NCI-H2227 (cell line): Measurements from ENCODE around the gene SIGLEC10.
"Not testable (repeated sequence)": the region's sequence is repeated elsewhere in the genome, so short reads cannot be mapped to it uniquely, and the experiment has no call there.

Experiments used
- DNase-seq: peaks from one replicate; lab custom pipeline; 2025; ENCODE audit not compliant: unreplicated experiment; lab: John Stamatoyannopoulos, UW

The SIGLEC10 gene

DNA sequence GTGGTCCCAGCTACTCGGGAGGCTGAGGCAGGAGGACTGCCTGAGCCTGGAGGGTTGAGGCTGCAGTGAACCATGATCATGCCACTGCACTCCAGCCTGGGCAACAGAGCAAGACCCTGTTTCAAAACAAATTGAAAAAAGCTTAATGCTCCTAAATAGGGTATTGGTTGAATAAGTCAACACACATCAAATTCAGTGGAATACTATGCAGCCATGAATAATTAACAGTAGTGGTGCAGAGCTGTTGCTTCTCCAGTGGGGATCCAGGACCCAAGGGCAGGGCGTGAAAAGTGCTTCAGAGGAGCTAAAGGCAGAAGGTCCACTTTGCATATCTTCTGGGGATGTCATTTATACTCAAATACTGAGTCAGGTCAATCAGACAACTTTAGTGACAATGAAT, 22.6 kb upstream of the SIGLEC10 start:
- DNase-seq, result no peak

DNA sequence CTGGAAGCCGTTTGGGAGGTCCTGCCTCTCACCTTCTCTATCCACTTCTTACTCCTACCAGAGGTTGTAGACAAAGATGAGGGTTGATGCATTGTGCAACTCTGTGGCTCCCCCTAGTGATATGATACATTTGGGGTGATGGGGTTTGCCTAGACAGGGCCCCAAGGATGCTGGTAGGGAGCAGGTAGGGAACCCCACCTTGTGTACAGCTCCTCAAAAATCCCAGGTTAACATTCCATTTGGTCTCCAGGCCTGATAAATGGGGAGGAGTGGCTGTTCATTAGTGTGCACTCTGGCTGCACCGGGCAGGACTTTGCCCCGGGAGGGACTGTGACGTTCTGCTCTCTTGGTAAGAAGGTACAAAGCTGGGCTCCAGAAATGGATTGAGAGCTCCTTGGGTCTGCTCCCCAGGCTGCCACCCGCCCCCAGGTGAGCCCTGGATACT, 21.6 kb upstream of the SIGLEC10 start:
- DNase-seq, result no peak

DNA sequence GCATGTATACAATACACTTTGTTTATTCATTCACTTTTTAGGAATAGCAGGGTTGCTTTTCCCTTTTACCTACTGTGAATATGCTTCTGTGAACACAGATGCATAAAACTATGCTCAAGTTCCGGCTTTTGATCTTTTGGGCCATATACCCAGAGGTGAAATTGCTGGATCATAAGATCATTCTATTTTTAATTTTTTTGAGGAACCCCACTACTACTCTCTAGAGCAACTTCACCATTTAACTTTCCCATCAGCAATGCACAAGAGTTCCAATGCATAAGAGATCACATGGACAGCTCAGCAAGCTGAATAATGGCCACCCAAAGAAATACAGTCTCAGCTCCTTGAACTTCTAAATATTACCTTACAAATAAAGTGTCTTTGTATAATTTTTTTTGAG, 17.0 kb upstream of the SIGLEC10 start:
- no peak for DNase-seq

DNA sequence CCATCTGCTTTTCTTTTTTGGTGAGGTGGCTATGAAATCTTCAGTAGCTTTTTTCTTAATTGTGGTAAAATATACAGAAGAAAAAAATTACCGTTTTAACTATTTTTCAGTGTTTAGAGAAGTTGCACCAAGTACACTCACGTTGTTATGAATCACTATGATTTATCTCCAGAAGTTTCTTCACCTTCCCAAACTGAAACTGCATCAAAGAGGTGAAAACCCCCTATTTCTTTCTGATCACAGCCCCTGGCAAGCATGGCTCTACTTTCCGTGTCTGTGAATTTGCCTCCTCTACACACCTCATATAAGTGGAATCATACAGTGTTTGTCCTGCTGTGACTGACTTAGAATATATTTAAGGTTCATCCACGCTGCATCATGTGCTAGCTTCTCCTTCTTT, 15.6 kb upstream of the SIGLEC10 start:
- DNase-seq, result no peak

DNA sequence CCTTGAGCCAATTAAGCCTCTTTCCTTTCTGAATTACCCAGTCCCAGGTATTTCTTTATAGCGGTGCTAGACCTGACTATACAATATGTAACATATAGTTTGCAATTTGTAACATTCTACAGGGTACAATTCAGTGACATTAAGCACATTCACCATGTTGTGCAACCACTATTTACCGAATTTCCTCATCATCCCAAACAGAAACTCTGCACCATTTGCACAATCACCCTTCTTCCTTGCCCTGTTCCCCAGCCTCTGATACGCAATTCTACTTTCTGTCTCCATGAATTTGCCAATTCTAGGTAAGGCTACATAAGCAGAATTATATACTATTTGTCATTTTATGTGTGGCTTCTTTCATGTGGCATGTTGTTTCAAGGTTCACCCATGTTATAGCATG, 13.7 kb upstream of the SIGLEC10 start:
- DNase-seq, result no peak

DNA sequence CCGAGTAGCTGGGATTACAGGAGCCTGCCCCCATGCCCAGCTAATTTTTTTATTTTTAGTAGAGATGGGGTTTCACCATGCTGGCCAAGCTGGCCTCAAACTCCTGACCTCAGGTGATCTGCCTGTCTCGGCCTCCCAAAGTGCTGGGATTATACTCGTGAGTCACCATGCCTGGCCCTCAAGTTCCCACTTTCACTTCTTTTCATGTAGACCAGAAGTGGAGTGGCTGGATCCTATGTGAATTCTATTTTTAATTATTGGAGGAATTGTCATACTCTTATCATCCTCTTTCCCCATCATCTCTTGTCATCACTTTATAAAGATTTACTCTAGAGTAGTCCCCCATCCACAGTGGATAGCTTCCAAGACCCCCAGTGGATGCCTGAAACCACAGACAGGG, 12.8 kb upstream of the SIGLEC10 start:
- DNase-seq, result no peak

DNA sequence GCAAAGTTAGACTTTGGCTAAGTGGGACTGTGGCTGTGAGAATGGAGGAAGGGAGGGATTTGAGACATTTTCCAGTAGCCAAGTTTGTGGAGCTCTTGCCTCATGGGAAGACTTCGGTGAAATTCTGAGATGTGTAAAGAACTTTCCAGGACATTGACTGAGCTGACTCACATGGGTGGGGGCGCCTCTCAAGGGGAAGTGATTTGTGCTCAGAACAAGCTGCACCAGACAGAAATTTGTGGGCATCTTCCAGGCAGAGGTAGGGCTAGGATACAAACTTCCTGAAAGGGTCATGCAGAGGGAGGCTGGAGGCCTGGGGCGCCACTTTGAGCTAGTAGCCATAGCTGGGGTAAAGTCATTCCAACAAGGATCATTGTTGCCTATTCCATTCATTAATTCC, 9.8 kb upstream of the SIGLEC10 start:
- DNase-seq, result no peak

DNA sequence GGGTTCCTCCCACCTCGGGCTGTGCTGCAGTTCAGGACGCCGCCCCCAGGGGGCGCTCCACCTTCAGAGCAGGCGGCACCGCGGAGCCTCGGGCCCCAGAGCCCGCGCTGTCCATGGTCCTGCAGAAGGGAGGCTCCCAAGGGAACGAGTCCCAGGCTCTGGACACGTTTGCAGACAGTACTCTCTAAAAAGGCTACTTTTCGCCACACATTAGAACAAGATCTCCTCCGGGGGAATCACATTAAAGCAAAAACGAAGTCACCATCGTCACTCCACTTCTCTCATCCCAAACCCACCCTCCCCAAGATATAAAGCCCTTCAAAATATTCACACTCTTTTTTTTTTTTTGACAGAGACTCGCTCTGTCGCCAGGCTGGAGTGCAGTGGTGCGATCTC, 4.6 kb upstream of the SIGLEC10 start:
- peak; percentile 66 for DNase-seq

DNA sequence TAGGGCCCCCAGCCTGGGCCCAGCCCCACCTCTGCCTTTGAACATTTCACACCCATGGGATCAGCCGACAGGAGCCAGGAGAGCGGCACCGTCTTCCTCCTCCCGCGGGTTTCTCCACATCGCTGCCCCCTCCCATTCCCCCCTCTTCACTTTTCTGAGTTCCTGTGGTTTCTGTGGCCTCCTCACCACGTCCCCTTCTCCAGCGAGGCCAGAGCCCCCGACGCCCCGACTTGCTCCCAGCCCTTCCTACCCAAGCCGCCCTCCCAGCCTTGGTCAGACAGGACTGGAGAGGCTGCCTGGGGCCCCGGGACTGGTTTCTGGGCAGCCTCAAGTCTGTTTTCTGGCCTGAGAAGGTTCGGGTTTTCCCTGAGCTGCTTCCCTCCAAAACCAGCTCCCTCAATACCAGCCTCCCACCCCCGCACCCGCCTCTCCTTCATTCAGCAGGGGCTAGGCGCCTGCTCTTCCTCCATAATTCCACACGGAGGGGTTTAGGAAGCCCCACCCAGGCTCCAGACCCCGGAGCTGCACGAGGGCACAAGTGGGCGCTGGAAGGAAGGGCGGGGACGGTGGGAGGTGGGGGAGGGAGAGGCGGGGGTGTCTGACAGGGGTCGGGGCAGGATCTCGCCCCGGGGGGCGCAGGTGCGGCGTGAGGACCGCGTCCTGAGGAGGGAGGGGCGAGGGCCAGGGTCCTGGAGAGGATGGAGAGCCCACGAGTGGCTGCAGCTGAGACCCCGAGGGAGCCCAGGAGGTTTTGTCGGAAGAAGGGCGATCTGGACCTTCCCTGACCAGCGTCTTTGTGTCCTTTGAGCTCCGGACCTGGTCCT, 4.0 kb upstream of the SIGLEC10 start:
- no peak for DNase-seq

DNA sequence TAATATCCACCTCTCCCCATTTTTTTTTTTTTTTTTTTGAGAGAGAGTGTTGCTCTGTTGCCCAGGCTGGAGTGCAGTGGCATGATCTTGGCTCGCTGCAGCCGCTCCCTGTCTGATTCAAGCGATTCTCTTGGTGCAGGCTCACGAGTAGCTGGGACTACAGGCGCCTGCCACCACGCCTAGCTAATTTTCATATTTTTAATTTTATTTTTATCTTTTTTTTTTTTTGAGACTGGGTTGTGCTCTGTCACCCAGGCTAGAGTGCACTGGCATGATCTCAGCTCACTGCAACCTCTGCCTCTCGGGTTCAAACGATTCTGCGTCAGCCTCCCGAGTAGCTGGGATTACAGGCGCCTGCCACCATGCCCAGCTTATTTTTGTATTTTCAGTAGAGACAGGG, 3.1 kb upstream of the SIGLEC10 start:
- not testable (repeated sequence) for DNase-seq

DNA sequence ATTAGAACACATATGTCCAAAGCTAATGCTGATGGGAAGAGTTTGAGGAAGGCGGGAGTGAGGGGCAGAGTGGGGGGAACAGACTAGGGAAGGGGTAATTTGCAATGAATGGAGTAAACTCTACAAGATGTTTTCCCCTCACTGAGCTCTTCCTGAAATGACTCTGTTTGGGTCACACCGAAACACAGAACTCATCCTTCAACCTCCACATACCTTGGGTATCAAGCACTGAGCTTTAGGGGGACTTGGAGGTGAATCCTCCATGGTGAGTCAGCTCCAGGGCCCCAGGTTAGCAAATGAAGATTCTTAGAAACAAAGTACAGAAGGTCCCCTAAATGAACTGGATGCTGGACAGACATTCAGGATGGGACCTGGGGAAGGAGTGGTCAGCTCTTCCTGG, 1.3 kb upstream of the SIGLEC10 start:
- DNase-seq, result no peak

DNA sequence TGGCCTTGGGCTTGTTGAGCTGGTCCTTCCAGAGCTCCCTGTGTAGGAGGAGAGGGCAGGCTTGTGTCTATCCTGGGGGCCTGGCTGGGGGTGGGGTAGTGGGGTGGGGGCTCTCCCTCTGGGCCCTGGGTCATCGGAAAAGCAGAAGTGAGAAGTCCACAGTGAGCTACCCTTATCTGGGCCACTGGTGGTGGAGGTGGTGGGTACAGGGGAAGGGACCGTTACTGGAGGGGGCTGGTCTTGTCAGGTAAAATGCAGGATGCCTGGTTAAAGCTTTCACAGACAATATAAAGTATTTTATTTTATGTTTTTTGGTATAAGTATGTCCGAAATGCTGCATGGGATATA, 342 bp upstream of the SIGLEC10 start:
- no peak for DNase-seq

DNA sequence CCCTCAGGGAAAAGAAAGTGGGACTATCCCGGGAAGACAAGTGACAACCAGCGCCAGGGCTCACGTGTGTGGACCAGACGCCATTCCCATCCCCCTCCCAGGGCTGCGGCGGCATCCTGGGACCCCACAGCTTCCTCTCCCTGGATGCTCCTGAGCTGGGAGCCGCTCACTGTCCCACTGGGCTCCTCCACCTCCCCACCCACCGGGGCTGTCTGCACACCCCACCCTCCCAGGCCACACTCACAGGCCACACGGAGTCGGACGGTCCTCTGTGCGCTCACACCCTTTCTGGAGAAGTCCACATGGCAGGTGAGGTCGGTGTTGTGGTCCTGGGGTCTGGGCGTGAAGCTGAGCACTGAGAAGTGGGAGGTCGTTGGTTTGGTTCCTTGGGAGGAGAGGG, 1.0 kb downstream of the SIGLEC10 start:
- not testable (repeated sequence) for DNase-seq

DNA sequence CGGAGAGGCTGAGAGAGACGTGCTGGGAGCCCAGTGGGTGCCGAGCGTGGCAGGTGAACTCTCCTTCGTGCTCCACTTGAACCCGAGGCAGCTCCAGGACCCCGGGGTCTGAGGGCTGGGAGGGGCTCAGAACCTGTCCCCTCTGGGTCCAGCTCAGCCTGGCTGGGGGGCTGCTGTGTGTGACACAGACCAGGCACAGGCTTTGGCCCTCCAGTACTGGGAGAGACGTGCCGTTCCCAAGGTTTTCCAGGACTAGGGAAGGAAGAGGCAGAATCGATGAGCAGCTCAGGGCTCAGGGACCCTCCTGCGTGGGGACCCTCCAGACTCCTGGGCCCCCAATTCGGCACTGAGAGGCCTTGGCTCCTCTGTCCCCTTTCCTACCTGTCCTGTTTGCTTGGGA, 2.3 kb downstream of the SIGLEC10 start:
- no peak for DNase-seq

DNA sequence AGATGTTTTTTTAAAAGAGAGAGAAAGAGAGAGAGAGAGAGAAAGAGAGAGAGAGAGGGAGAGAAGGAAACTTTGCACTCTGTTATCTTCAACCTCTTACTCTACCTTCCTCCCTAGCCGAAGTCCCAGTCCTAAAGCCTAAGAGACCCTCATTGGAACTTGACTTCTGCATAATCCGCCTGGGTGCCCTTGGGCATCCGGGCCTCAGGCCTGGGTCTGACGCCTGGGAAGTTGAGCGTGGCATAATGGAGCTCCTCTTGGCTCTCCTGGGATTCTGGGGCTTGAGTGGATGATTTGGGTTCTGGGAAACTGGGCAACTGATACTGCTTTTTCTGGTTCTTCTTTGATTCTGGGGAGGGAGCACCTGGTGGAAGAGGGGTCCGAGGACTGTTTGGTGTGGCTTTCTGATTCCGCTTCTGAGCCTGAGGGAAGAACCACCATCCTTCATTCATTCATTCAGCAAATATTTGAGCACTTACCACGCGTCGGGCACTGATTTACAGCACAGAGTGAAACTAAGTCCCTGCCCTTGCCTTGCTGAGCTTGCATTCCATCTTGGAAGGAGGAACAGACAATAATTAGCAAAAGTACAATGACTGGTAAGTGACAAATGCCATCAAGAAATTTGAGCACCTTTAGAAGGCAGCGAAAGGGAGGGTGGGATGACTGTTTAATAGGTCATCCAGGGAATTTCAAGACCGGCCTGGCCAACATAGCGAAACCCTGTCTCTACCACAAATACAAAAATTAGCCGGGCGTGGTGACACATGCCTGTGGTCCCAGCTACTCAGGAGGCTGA, 6.3 kb downstream of the SIGLEC10 start:
- no peak for DNase-seq

DNA sequence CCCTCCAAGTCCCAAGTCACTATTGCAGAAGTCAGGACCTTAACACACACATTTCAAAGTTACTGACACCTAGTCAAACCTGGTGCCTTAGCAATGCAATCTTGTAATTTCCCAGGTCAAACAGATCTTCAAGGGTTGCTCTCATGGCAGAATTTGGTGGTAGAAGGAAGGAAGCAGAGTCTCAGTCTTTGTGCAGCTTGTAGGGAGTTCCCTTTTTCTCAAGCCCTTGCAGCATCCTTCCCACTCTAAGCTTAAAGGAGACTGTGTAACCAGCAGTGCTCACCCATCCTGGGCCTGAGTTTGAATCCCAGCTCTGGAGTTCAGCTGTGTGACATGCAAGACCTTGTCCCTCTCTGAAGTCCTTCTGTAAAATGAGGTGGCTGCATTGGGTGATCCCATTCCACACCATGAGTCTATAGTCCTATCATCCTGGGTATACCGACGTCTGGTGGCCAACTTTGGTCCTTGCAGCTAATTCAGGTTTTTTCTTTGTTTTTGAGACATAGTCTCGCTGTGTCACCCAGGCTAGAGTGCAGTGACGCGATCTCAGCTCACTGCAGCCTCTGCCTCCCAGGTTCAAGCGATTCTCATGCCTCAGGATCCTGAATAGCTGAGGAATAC, 9.8 kb downstream of the SIGLEC10 start:
- DNase-seq, result no peak

DNA sequence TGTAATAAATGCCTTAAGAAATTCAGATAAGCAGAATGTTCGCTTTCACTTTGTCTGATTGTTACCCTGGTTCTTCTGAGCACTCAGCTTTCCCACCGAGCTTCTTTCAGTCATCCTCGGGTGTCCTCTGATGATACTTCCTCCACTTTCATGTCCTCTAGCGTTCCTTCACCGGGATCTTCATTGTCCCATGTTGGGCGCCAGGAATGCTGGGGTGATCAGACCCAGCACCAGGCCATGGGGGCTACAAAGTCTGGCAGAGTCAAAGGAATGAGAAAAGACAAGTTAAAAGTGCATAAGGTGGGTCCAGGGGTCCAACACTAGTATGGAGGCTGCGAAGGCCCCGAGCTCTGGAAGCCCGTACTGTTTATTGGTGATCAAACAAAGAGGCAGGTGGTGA, 15.3 kb downstream of the SIGLEC10 start:
- no peak for DNase-seq

DNA sequence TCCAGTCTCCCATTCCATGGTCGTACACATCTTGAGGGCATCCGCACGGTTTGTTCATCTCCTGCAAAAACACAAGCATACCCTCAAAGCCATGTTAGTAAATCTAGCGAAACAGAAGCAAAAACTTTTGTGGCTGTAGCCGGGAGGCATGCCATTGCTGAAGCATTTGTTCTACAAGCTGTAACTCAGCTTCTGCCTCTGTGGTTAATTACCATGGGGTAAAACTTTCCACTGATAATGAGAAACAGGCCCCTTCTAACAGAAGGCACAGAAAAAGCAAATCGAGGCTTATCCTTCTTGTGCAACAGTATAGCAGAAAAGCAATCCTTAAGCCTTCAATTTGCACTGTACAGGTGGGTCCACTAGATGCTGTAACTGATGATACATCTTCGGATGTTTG, 17.5 kb downstream of the SIGLEC10 start:
- DNase-seq, result not testable (repeated sequence)

DNA sequence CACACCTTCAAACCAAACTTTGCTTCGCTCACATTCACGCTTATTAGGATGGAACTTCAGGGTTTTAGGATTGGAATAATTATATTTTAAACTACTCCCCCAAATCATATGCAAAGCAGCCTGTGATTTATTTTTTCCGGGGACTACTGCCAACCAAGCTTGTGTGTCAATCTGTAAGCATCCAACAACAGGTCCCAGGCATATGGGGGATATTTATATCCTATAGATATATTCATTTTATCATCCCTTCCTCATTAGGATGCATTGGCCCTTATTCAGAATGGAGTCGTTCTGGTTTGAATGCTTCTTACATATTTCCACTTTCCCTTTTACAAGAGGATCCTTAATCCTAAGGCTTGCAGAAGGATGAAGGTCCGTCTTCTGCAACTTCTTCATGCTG, 18.2 kb downstream of the SIGLEC10 start:
- DNase-seq, result no peak

DNA sequence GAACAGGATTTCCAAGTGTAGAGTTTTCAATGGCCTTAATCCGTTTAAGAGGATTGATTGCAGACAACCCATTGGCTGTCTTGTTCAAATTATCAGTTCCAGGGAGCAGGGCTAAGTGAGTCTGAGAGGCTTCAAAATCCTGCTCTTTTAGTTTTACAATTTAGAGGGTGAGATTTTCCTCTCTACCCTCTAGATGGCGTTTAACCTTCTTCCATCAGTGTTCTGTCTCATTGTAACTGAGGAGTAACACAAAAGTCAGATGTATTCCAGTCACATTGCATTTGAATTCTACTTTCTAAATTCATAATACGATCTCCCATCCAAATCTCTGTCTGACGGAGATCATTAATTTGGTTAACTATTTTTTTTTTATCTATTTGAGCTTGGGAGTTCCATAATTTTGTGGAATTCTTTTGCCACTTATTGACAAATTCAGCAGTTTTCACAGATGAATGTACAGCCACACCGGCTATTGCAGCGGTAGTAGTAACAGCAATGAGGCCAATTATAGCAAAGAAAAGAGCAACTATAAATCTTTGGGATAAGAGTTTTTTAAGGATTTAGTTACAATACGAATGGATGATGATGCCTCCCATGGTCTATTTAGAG, 19.2 kb downstream of the SIGLEC10 start:
- peak; percentile 14 for DNase-seq

DNA sequence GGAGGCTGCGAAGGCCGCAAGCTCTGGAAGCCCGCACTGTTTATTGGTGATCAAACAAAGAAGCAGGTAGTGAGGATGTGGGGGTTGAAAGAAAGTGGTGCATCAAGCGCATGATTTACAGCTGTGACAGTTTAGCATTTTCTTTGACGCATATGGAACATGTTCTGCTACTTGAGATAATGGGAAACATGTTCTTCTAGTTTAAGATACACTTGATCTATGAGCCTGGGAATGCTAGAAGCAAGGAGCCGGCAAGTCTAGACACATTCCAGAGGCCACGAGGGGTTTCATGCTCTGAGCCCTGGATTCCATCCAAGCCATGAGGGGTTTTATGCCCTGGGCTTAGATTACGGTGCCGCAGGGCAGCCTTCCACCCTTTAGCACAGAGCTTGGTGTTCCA, 20.0 kb downstream of the SIGLEC10 start:
- not testable (repeated sequence) for DNase-seq

DNA sequence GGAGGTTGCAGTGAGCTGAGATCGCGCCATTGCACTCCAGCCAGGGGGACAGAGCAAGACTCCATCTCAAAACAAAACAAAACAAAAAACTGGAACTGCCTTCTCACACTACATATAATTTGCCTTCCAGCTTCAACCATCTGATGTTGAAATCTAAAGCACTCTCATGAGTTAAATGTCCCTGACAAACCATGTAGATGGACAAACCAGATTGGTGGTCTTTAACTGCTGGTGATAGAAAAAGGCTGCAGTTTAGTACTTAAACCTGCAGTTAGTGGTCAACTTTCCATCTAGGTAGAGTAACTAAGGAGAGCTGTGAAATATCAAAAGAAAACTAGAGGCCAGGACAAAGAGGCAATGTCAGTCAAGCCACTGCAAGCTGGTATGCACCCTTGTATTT, 21.3 kb downstream of the SIGLEC10 start:
- DNase-seq, result no peak
